Inflammatory macrophage treated with lipopolysaccharide for 1 hour (primary cell): Measurements from ENCODE around the gene NEK5.
"Not testable (repeated sequence)": the region's sequence is repeated elsewhere in the genome, so short reads cannot be mapped to it uniquely, and the experiment has no call there.

Experiments used
- DNase-seq, 2 donors: peaks; one replicate each; pipeline ENCODE4 v3.0.0-alpha.2; 2020 to 2022

Gene NEK5

DNA sequence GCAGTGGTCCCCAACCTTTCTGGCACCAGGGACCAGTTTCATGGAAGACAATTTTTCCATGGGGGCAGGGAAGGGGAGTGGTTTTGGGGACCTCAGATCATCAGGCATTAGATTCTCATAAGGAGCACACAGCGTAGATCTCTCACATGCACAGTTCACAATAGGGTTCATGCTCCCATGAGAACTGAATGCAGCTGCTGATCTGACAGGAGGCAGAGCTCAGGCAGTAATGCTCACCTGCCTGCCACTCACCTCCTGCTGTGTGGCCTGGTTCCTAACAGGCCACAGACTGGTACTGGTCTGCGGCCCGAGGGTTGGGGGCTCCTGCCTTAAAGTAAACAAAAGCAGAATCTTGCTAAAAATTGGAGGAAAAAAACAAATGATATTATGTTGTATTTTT, 67.8 kb downstream of the NEK5 start:
- DNase-seq = not testable (repeated sequence)

DNA sequence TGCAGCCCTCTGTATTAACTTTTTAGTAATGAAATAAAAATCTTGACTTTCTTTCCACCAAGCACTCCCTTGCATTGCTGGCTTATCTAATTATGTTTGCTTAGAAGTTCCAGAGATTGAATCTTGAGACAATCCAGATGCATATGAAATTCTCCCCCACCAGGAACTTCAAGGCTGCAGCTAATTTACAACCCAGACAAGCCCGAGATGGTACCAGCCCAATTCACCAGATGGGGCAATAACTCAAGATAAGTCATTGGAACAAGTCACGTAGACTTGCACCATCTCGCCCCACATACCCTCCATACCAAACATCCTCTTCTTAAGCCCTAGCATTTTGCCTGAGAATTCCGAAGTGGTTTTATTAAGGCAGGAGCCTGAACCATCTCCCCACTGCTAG, 75.4 kb downstream of the NEK5 start:
- no peak for DNase-seq

DNA sequence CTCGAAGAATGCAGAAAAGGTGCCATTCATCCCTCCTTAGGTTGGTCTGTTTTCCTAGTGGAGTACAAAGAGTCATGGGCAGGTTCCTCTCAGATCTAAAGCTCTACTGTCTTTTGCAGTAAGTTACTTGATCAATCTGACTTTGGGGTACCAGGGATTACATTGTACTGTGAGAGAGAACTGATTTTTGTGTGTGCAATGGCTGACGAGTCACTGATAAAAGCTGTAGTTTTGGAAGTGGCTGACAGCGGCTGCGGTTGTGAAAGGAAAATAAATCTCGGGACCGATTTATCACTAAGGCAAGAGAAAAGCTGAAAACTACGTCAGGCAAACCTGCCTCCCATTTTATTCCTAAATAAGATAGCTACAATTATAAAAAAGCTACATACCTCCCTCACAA, 77.5 kb downstream of the NEK5 start:
- DNase-seq = no peak

DNA sequence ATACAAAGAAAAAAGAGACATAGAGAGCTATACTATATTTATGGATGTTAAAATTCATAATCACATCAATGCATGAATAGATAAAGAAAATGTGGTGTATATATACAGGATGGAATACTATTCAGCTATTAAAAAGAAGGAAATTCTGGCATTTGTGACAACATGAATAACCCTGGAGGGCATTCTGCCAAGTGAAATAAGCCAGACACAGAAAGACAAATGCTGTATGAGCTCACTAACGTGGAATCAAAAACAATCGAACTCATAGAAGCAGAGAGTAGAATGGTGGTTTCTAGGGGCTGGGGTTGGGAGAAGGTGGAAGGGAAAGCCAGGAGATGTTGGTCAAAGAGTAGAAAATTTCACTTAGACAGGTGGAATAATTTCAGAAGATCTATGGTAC, 80.4 kb downstream of the NEK5 start:
- no peak for DNase-seq

DNA sequence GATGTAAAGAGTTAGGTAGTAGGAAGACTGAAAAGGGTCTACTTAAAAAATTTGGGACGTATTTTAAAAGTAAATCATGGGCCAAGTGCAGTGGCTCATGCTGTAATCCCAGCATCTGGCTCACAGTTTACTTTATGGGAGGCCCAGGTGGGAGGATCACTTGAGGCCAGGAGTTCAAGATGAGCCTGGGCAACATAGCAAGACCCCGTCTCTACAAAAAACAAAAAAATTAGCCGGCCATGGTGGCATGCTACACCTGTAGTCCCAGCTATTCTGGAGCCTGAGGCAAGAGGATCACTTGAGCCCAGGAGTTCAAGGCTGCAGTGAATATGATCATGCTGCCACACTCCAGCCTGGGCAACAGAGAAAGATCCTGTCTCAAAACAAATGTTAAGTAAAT, 81.4 kb downstream of the NEK5 start:
- DNase-seq = no peak

DNA sequence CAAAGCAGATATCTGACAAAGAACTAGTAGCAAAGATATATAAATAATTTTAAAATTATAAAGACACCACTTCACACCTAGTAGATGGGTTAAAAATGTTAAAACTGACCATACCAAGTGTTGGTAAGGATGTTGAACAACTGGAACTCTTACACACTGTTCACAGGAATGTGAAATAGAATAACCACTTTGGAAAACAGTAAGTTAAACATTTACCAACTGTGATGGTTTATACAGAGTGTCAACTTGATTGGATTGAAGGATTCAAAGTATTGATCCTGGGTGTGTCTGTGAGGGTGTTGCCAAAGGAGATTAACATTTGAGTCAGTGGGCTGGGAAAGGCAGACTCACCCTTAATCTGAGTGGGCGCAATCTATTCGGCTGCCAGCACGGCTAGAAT, 85.2 kb downstream of the NEK5 start:
- DNase-seq = no peak

DNA sequence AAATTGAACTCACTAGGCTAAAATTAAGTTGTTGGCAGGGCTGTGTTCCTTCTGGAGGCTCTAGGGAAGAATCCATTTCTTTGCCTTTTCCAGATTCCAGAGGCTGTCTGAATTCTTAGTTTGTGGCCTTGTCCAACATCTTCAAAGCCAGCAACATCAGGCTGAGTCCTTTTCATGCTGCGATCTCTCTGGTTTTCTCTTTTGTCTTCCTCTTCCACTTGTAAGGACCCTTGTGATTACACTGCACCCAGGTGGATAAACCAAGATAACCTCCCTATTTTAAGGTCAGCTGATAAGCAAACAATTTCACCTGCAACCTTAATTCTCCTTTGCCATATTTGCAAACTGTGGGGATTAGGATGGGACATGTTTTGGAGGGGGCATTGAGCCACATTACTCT, 92.8 kb downstream of the NEK5 start:
- DNase-seq = no peak

DNA sequence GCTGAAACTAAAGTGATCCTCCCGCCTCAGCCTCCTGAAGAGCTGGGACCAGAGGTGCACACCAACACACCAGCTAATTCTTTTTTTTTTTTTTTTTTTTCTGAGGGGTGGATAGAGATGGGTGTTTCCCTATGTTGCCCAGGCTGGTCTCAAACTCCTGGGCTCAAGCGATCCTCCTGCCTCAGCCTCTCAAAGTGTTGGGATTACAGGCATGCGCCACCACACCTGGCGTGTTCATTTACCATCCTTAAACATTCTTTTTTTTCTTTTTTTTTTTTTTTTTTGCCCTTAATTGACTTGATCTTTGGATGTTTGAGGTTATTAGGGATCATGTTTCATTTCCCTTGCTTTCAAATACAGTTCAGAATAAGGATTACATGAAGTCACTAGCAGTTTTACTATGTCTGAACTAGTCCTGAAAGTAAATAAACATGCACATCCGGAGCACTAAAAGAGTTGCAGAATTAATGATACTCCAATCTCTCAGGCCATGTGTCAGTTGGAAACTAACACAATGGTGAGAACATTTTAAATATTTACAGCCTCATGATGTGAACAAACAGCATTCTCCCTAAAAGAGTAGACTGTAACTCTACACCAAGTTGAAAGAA, 94.2 kb downstream of the NEK5 start:
- DNase-seq = no peak

DNA sequence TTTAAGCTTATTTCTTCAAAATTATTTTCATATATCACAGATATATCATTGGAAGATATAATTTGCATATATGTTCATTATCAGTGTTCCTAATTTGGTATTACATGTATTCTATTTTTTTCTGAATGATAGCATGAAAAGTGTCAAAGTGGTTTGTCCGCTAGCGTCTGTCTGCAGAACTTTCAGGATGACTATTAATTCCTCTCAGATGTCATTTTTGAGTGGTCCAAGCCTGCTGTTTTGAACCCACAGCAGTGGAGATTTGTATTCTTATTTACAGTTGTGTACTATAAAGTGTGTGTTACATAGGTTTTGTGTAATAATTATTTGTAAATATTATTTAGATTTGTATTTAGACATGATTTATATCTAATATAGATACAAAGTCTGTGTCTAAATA, 95.8 kb downstream of the NEK5 start:
- DNase-seq = no peak

DNA sequence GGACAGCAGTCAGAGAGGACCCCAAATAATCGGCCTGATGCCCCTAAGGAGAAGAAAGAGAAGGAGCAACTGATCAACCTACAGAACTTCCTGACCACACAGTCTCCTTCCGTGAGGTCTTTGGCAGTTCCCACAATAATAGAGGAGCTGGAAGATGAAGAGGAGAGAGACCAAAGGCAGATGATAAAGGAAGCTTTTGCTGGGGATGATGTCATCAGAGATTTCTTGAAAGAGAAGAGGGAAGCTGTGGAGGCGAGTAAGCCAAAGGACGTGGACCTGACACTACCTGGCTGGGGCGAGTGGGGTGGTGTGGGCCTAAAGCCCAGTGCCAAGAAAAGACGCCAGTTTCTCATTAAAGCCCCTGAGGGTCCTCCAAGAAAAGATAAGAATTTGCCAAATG, 98.5 kb downstream of the NEK5 start:
- DNase-seq = not testable (repeated sequence)

DNA sequence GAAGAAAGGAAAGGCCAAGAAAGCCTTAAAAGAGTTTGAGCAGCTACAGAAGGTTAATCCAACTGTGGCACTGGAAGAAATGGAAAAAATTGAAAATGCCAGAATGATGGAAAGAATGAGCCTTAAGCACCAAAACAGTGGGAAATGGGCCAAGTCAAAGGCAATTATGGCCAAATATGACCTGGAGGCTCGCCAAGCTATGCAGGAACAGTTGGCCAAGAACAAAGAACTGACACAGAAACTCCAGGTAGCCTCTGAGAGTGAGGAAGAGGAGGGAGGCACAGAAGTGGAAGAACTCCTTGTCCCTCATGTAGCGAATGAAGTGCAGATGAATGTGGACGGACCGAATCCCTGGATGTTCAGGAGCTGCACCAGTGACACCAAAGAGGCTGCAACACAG, 99.3 kb downstream of the NEK5 start:
- no peak for DNase-seq

DNA sequence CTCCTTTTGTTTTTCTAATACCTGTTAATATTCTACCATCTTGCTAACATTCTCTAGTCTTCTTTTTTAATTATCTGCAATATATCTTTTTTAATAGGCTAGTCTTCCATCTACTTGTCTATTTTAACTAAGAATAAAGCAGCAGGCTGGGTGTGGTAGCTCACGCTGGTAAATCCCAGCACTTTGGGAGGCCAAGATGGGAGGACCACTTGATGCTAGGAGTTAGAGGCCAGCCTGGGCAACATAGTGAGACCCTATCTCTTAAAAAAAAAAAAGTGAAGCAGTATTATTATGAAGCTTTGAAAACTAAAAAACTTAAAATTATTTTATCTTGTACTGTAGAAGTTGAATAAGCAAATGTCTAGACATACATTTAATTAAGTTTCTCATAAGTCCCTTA, 101.0 kb downstream of the NEK5 start:
- DNase-seq = no peak

DNA sequence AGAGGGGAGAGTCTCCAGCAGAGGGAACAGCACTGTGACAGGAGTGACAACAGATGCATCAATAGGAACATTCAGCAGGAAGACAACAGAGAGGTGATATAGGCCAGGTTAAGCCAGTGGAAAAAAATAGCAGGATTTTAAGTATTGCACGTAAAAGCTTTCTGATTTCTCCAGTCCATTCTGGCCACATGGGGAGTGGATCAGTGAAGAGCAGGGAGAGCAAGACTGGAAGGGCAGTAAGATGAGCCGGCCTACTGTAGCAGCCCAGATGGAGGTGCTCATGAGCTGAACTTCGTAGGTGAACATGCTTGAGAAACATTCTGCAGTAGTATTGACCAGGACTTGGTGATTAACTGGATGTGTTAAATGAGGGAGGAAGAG, 102.6 kb downstream of the NEK5 start:
- DNase-seq = no peak

DNA sequence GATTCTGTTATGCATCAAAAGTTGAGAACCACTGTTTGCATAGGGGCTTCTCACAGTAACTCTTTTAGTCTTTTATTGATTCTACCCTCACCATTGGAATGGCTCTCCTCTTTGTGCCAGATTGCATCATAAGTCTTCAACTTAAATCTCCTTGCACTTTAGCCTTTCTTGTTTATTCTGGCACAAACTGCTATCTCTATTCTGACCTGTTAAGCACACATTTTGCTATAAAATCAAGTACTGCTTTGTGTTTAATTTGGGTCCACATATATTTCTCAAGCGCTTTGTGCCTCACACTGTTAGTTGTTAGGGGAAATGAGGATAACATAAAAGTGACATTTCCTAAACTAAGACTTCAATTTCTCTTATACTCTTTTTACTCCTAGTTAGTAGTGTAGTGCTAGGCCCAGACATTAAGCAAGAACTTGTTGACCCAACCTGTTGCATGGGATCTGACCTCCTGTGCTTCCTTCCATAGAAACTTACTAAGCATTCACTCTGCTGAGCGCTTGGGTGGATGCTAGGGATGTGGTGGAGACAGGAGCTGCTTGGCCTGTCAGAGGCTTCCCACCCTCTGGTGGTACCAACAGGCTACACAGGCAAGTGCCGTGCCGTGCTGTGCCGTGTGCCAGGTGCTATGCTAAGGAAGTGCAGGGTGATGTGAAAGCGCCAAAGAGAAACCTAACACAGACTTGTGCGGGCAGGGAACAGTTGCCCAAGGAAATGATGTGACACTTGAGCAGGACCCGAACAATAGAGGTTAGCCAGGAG, 103.2 kb downstream of the NEK5 start:
- DNase-seq = no peak

DNA sequence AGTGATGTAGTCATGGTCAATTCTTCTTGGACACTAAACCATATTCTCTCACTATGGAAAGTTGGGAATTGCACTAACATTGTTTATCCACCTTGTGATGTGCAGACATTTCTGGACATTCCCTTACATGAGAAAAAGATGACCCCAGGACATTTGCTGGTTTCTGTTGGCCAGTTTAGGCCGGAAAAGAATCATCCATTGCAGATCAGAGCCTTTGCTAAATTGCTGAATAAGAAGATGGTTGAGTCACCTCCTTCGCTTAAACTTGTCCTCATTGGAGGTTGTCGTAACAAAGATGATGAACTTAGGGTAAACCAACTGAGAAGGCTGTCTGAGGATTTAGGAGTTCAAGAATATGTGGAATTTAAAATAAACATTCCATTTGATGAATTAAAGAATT, 104.4 kb downstream of the NEK5 start, which contains the start of gene UTP14C:
UTP14C (plus strand) TSS at position 211 of the 400 bp plus-strand sequence. CDS start 4,114 bp downstream, outside the sequence.
- DNase-seq = no peak

DNA sequence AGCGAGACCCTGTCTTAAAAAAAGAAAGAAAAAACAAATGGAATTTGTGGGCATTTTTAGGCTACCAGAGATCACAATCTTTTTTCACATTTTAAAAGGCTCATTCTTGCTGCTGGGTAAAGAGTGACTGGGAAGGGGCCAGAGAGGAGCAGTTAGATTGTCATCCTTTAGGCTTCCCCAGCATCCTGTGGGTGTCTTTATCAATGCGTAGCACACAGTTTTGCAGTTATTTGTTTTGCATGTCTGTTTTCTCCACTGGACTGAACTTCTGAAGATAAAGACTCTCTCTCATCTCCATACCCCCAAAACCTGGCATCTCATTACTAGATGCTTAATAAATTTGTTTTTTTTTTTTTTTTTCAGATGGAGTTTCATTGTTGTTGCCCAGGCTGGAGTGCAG, 106.5 kb downstream of the NEK5 start:
- DNase-seq = no peak

DNA sequence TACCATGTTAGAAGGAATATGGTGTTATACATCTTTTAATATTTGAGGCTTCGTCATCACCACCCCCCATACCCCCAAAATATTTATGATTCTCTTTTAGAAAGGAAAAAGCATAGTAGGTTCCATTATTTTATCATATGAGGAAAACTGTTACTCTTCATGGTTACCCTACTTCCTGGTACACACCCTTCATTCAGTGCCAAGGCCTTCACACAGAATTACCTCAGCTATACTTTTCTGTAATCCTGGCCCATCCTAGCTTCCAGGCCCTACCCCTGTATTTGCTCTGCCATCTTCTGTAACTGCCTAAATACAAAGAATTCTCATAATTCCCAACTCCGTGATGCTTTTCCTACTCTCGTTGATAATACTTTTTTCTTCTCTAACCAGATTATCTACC, 108.7 kb downstream of the NEK5 start:
- no peak for DNase-seq

DNA sequence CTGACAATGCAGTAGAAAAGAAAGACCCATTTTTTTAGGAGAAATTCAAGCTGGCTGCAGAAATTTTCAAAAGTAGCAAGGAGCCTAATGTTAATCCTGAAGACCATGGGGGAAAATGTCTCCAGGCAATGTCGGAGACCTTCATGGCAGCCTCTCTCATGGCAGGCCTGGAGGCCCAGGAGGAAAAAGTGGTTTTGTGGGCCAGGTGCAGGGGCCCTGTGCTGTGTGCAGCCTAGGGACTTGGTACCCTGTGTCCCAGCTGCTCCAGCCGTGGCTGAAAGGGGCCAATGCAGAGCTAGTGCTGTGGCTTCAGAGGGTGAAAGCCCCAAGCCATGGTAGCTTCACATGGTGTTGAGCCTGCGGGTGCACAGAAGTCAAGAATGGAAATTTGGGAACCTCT, 112.6 kb downstream of the NEK5 start:
- no peak for DNase-seq

DNA sequence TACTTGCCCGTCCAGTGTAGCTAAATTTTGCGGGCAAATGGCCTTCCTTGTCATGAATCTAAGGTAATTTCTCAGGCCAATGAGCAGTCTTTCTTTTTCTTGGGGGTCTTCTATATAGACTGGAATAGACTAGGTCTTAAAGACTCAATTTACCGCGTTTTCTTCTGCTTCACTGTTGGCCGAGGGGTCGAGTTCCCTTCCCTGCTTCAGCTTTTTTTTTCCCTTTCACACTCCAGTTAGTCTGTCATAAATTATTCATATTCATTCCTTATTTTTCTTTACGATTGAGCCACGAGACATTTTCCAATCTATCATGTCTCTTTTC, 116.4 kb downstream of the NEK5 start:
- peak in 1 of 2 donors; percentile 7 for DNase-seq

DNA sequence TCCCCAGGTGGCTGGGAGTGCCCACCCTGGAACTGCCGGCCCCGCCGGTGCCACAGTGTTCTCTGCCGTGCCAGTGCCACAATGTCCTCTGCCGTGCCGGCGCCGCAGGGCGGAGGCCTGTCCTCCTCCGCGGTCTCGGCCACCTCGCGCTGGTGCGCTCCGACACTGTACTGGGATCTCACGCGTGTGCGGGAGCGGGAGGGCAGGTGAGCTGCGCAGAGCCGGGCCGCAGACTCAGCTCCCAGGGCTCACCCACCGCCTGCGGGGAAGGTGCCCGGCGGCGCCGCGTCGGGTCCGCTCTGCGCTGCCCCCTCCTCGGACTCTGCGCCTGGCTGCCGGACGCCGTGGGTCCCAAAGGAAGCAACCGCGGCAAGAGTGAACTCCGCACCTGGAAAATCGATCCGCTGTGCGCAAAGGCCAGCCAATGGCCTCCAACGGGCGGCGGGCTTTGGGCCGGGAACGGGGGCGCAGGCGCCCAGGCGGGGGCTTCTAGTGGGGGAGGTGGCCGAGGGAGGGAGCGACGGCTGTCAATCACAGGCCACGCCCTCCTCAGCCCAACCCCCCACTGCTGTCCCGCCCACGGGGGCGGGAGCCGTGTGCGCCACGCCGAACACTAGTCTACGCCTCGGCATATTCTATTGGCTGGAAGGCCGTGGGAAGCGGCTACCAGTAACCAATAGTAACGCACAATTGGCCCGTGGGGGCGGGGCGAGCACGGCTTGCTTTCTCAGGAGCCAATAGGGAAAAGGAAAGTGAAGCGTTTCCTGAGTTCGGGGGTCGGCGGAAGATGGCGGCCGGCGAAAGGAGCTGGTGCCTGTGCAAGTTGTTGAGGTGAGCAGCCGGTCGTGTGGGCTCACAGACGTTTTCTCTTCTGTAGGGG, 117.0 kb downstream of the NEK5 start, which contains the start of gene ALG11:
ALG11 (plus strand) TSS at position 767 of the 880 bp plus-strand sequence; CDS start at position 788, 21 bp downstream.
- DNase-seq = peak; percentile 99 to 100

DNA sequence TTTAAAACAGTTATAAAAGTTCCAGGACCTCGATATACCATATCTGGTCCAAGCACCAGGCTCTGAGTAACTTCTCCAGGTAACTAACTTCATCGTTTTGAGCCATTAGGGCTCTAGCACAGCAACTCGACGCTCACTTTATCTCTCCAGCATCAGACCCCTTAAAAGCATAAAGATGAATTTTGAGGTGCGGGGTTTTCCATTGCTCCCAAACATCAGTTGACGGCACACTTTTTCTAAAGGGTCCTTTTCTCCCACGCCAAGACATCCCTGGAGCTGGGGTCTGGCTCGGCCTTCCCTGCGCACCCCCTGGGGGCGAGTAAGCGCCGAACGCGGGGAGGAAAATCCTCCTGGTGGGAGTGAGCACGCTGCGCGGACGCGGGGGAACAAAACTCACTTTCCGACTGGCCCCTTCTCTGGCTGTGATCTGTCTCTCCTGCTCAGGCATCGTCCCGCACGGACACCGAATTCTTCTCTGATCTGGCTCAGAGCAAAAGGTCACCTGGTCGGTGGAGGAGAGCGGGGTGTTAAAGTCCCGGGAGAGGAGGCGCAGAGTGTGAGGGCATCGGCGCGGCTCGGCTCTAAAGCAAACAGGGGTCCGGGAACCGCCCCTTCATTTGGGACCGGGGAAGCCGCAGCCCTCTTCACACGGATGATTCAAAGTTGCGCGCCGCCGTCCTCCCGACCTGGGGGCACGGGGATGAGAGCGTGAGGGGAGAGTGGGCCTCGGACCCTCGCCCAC, 117.8 kb downstream of the NEK5 start, which contains the start of gene ATP7B:
ATP7B (minus strand) TSS at position 561 of the 742 bp plus-strand sequence; CDS start at position 448, 113 bp downstream.
- DNase-seq = no peak

DNA sequence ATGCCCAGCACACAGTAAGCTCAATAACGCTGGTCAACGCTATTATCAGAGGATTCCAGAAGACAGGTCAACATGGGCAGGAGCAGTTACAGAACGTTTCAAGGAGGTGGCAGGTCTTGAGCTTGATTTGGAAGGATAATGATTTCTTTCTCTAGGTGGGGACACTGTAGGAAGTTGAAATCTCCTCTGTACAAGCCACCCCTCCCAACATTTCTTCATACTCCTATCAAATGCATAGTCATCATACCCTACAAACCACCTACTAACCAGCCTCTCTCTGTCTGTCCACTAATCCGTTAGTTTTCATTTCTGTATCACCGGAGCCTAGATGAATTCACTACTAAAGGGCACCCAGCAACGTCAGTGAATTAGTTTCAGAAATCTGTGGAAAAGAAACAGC, 118.9 kb downstream of the NEK5 start:
- no peak for DNase-seq
